Measurements from ENCODE around the gene TPGS1. TPM values are rescaled to one million over a fixed set of nuclear protein-coding genes. Genes with fewer than 3 reads are reported as not detected.

The TPGS1 gene
- 10 to 100 TPM; 16.1 to 23.7 (median 19.5) TPM for total RNA-seq
- 10 to 100 TPM in 2 of 3 donors, 1 to 10 TPM in 1; 9.8 to 24.4 (median 19.4) TPM for polyA plus RNA-seq
- long read RNA-seq, donor 1, transcript TPGS1-201 (2 exons, 1,114 nt): major isoform, 14 of 15 reads
- long read RNA-seq, donor 1, partial matches to known transcripts: 0 of 15 reads
- long read RNA-seq, donor 1, other reads (novel, unspliced or antisense): 0 of 15 reads
- long read RNA-seq, donor 2, transcript TPGS1-201 (2 exons, 1,114 nt): major isoform, 20 of 22 reads
- long read RNA-seq, donor 2, partial matches to known transcripts: 0 of 22 reads
- long read RNA-seq, donor 2, other reads (novel, unspliced or antisense): 0 of 22 reads

- intact Hi-C loops (cut with DNase I; ENCODE audit: low total_unique reads): no loop called here
- H3K36me3 ChIP-seq: peaks cover 0 to 10% (median 0%) of the 10 kb centered on the region in 6 donors
- WGBS, 5 donors: 1 to 2% (median 1%) methylated on average over 56 to 81 of the region's 81 CpGs
- H3K27me3 ChIP-seq (replicated peaks in 1 of 7): no peaks in the 10 kb centered on the region
- TF ChIP-seq POLR2A (IDR thresholded peaks at IDR 0.05): peak in 1 of 3 donors; percentile 51
- TF ChIP-seq POLR2AphosphoS5 (IDR thresholded peaks at IDR 0.05): peak; percentile 74 to 84 (median 81)
- TF ChIP-seq CTCF (IDR thresholded peaks at IDR 0.05 in 8 of 11, conservative IDR thresholded peaks at IDR 0.05 in 3 of 11): peak in 1 of 11 experiments; percentile 9
- peak; percentile 97 for DNase-seq
- no peaks in the 10 kb centered on the region for H3K9me3 ChIP-seq
- H3K4me3 ChIP-seq: peak within 1 kb of the TSS; percentile 89 to 100 (median 100)
- peak within 1 kb of the TSS; percentile 93 to 98 (median 95) for H3K27ac ChIP-seq
- H3K4me1 ChIP-seq: peaks cover 15 to 71% (median 54%) of the 10 kb centered on the region in 6 donors
These were observed at the start of gene TPGS1 for GRCh38 chr19:507286-508203. TPGS1 (plus strand) TSS chr19:507497; CDS start chr19:507507, 10 bp downstream.

- Histone ChIP-seq H3K4me1 (peaks cover 3 to 26% (median 21%) of the 10 kb centered on the region in 6 donors), H3K27me3 (replicated peaks in 1 of 7) (peaks cover 0 to 39% (median 26%) of the 10 kb centered on the region in 7 donors), H3K27ac (no peak overlapping the region), H3K36me3 (no peaks in the 10 kb centered on the region), H3K4me3 (no peak overlapping the region), H3K9me3 (no peaks in the 10 kb centered on the region)
- intact Hi-C loops (cut with DNase I; ENCODE audit: low total_unique reads): no loop called here
- 91 to 96% (median 93%) methylated on average over 29 to 30 of the region's 30 CpGs for WGBS, 5 donors
- no peak for TF ChIP-seq POLR2A (IDR thresholded peaks at IDR 0.05)
- no peak for TF ChIP-seq CTCF (IDR thresholded peaks at IDR 0.05 in 8 of 11, conservative IDR thresholded peaks at IDR 0.05 in 3 of 11)
- no peak for TF ChIP-seq POLR2AphosphoS5 (IDR thresholded peaks at IDR 0.05)
- no peak for DNase-seq
These were observed 49.7 kb upstream of the TPGS1 start for GRCh38 chr19:457636-458035.

GRCh38 chr19:458091-459042 lies 48.9 kb upstream of the TPGS1 start:
- WGBS, 5 donors: 92 to 97% (median 94%) methylated on average over 51 to 89 of the region's 89 CpGs
- TF ChIP-seq CTCF (IDR thresholded peaks at IDR 0.05 in 8 of 11, conservative IDR thresholded peaks at IDR 0.05 in 3 of 11): no peak
- intact Hi-C loops (cut with DNase I; ENCODE audit: low total_unique reads): no loop called here

More at GRCh38 chr19:458091-459042, 48.9 kb upstream of the TPGS1 start:
- H3K27me3 ChIP-seq (replicated peaks in 1 of 7): peaks cover 0 to 44% (median 26%) of the 10 kb centered on the region in 7 donors
- H3K4me3 ChIP-seq: no peak overlapping the region
- no peak for DNase-seq
- no peaks in the 10 kb centered on the region for H3K9me3 ChIP-seq
- H3K27ac ChIP-seq: no peak overlapping the region
- peaks cover 3 to 26% (median 21%) of the 10 kb centered on the region in 6 donors for H3K4me1 ChIP-seq
- no peaks in the 10 kb centered on the region for H3K36me3 ChIP-seq
